Ovary (tissue), 10 donors: ENCODE measurements around the gene RSBN1. TPM values are rescaled to one million over a fixed set of nuclear protein-coding genes. Genes with fewer than 3 reads are reported as not detected.

Experiments
- DNase-seq, 5 donors: peaks; one replicate each; pipeline ENCODE4 v3.0.0-alpha.2; 2019 to 2020
- H3K27ac ChIP-seq, 2 donors: fragments of 200-600 bp; one replicate each; pipeline versions ENCODE4 v1.5.1 to v1.8.0; 2019 to 2022
- H3K27me3 ChIP-seq: fragments of 200-600 bp; one replicate; pipeline ENCODE4 v1.8.0; 2022
- H3K36me3 ChIP-seq: fragments of 200-600 bp; sonication (generic); one replicate; pipeline ENCODE4 v1.5.1; 2019
- H3K4me1 ChIP-seq: one replicate; pipeline ENCODE4 v1.8.1; 2013; ENCODE audit warnings: mild to moderate bottlenecking, moderate library complexity; ENCODE audit not compliant: insufficient read depth
- H3K4me3 ChIP-seq: fragments of 200-600 bp; sonication (generic); one replicate; pipeline ENCODE4 v1.5.1; 2017
- H3K9me3 ChIP-seq, 2 donors: fragments of 200-600 bp in 1 of 2; sonication (generic) in 1 of 2; one replicate each; pipeline versions ENCODE4 v1.5.1 to v1.8.1; 2013 to 2019; ENCODE audit warnings: mild to moderate bottlenecking in 1 of 2, moderate library complexity in 1 of 2
- EP300 ChIP-seq: sonication (generic); formaldehyde crosslinking; IDR thresholded peaks from one replicate; pipeline ENCODE4 v1.6.1; 2017; ENCODE audit warnings: antibody characterized with exemption
- POLR2A ChIP-seq: fragments of 450-650 bp; IDR thresholded peaks from one replicate; pipeline ENCODE4 v1.6.1; 2017; ENCODE audit warnings: antibody characterized with exemption, mild to moderate bottlenecking, moderate library complexity
- WGBS, 3 donors: extraction: QIAGEN DNeasy Blood & Tissue Kit in 1 of 3; methylation state at CpG; one replicate each; pipeline versions ENCODE4 v1.1.5 to v1.1.7; 2013 to 2017; 5-methylcytosine and 5-hydroxymethylcytosine counted together
- intact Hi-C, 4 donors: fragments of 100-400 bp; cut with DNase I; formaldehyde crosslinking; loops; one replicate each; pipeline versions ENCODE4 v1.11.0 to v1.15.1; 2022 to 2023
- long read RNA-seq, 3 donors: library from polyadenylated mRNA in 2 of 3; unstranded in 2 of 3; transcript quantifications; one replicate each; pipeline ENCODE4 v2.0.0 and lab custom pipeline, GENCODE V29; 2021 to 2026
- polyA plus RNA-seq, 2 donors: library from polyadenylated mRNA; stranded (reverse); fragments of 200-250 nt in 1 of 2; fragments of 350-450 nt in 1 of 2; fragmentation: Illumina TruSeq in 1 of 2; extraction: RNeasy Lipid Tissue Mini Kit (QIAGEN cat#74804) in 1 of 2; gene quantifications; one replicate each; pipeline ENCODE4 v1.2.3, GENCODE V29; 2013 to 2014
- total RNA-seq, 7 donors: library from RNA; depleted of rRNA in 2 of 7; stranded (reverse); fragments of >200 nt in 2 of 7; fragmentation: NEBNext Ultra II Directional in 3 of 7; extraction: Animal tissue kit (Norgen Biotek cat#: 25700) in 3 of 7; gene quantifications; one replicate each; pipeline versions ENCODE4 v1.1.0 to v1.2.4, GENCODE V29; 2016 to 2023
- TF ChIP-seq, protein P1 (sequence below), 3 donors: fragments of 450-650 bp in 2 of 3; fragments of 200-600 bp in 1 of 3; IDR thresholded peaks; one replicate each; pipeline versions ENCODE4 v1.5.1 to v1.8.0; 2016 to 2022; ENCODE audit warnings: antibody characterized with exemption in 3 of 3, mild to moderate bottlenecking in 1 of 3
- donor health status: DM: no; HTN: no; CAD: no; lungs with moderate emphysema.
- donor health status: DM: no; HTN: no; CAD: no.
- donor health status: Bipolar disorder and iron deficiency.
- donor health status: DM: yes; HTN: yes; CAD: no.
- donor health status: DM: no; HTN: no; CAD: no.
- donor health status: DM: yes; HTN: yes; CAD: no.

RSBN1 gene
- 10 to 100 TPM; 28.1 to 36.1 (median 30.8) TPM for total RNA-seq
- 10 to 100 TPM; 10.5 to 15.6 TPM for polyA plus RNA-seq
- long read RNA-seq, donor 1, full-length matches to known transcripts: 6 of 35 reads
- long read RNA-seq, donor 1, partial matches to known transcripts: 25 of 35 reads
- long read RNA-seq, donor 1, other reads (novel, unspliced or antisense): 4 of 35 reads
- long read RNA-seq, donor 2, full-length matches to known transcripts: 1 of 21 reads
- long read RNA-seq, donor 2, partial matches to known transcripts: 20 of 21 reads
- long read RNA-seq, donor 2, other reads (novel, unspliced or antisense): 0 of 21 reads
- long read RNA-seq, donor 3, full-length matches to known transcripts: 33 of 52 reads
- long read RNA-seq, donor 3, partial matches to known transcripts: 17 of 52 reads
- long read RNA-seq, donor 3, other reads (novel, unspliced or antisense): 2 of 52 reads

DNA sequence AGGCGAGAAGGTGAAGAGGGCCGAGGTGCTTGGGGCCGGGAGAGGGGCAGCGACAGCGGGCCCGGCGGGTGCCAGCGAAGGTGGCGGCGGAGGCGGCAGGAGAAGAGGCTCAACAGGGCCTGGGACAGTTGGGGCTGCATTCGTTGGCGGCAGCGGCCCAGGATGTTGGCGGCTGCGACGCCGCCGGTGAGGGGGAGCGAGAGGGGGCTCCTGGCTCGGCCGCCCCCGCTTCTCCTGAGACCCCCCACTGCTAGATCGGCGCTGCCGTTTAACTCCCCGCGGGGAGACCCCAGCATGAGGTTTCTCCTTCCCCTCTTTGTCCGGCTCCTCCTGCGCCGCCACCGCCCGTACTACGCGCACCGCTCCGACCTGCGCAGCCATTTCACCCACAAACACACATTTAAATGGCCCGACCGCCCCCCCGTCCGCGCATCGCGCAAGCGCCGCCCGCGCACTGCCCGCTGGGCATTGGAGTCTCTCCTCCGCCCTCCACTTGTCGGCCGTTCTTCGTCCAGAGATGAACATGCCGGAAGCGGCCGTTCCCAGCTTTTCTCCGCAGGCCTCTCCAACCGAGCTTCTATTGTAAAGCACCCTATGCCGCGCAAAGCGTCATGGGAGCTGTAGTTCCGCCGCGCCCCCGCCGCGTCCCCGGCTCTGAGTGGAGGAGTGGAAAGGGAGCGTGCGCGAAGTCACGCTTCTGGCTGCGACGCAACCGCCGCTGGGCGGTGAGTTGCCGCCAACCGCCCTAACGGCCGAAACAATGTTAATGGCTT, at the start of gene RSBN1:
Gene RSBN1, minus strand, starts transcription at position 589 of the 773 bp plus-strand sequence. Its CDS starts 64 bp downstream, at position 525.
- Histone ChIP-seq H3K27ac (peak within 1 kb of the TSS; percentile 93 to 96), H3K36me3 (no peaks in the 10 kb centered on the region), H3K9me3 (no peaks in the 10 kb centered on the region), H3K4me1 (peaks cover 4% of the 10 kb centered on the region), H3K4me3 (peak within 1 kb of the TSS; percentile 77), H3K27me3 (no peaks in the 10 kb centered on the region)
- DNase-seq: peak; percentile 97 to 99 (median 98)
- 0 to 1% (median 0%) methylated on average over 81 to 82 of the region's 82 CpGs for WGBS, 3 donors
- TF ChIP-seq EP300 (no peak), POLR2A (peak; percentile 79)
- TF ChIP-seq, protein P1, sequence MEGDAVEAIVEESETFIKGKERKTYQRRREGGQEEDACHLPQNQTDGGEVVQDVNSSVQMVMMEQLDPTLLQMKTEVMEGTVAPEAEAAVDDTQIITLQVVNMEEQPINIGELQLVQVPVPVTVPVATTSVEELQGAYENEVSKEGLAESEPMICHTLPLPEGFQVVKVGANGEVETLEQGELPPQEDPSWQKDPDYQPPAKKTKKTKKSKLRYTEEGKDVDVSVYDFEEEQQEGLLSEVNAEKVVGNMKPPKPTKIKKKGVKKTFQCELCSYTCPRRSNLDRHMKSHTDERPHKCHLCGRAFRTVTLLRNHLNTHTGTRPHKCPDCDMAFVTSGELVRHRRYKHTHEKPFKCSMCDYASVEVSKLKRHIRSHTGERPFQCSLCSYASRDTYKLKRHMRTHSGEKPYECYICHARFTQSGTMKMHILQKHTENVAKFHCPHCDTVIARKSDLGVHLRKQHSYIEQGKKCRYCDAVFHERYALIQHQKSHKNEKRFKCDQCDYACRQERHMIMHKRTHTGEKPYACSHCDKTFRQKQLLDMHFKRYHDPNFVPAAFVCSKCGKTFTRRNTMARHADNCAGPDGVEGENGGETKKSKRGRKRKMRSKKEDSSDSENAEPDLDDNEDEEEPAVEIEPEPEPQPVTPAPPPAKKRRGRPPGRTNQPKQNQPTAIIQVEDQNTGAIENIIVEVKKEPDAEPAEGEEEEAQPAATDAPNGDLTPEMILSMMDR (IDR thresholded peaks at IDR 0.05): peak in 1 of 3 donors; percentile 9
- intact Hi-C loops: no loop called here

DNA sequence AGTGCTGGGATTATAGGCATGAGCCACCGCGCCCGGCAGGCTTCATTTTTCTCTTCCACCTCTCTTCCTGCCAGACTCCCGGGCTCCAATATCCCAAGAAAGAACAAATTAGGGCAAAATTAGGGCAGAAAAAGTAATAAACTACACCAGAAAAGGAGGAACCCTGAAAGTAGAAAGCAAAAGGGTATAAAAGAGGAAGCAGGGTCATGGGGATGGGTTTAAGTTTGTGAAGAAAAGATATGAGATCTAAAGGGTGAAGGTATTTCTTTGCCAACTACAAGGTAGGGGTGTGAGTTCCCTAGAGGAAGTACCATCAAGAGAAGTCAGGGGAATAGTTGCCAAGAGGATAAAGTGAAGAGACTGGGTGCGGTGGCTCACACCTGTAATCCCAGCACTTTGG, 49.4 kb upstream of the RSBN1 start:
- no peak overlapping the region for H3K4me3 ChIP-seq
- WGBS, 3 donors: 93 to 96% (median 95%) methylated on average over 5 of the region's 5 CpGs
- intact Hi-C loops: no loop called here
- no peaks in the 10 kb centered on the region for H3K36me3 ChIP-seq
- no peaks in the 10 kb centered on the region for H3K4me1 ChIP-seq
- H3K9me3 ChIP-seq: no peaks in the 10 kb centered on the region
- no peak overlapping the region for H3K27ac ChIP-seq
- no peaks in the 10 kb centered on the region for H3K27me3 ChIP-seq
- TF ChIP-seq EP300 (no peak), POLR2A (no peak)
- TF ChIP-seq, protein P1 (IDR thresholded peaks at IDR 0.05): no peak
- DNase-seq: no peak

GRCh38 chr1:113860891-113861290, 48.6 kb upstream of the RSBN1 start:
- no peaks in the 10 kb centered on the region for H3K27me3 ChIP-seq
- DNase-seq: no peak
- H3K4me1 ChIP-seq: no peaks in the 10 kb centered on the region
- H3K36me3 ChIP-seq: no peaks in the 10 kb centered on the region
- no peak overlapping the region for H3K27ac ChIP-seq
- intact Hi-C loops: no loop called here
- H3K9me3 ChIP-seq: no peaks in the 10 kb centered on the region
- TF ChIP-seq POLR2A (no peak), EP300 (no peak)
- TF ChIP-seq, protein P1 (IDR thresholded peaks at IDR 0.05): no peak
- no peak overlapping the region for H3K4me3 ChIP-seq
- WGBS, 3 donors: 27 to 41% (median 27%) methylated on average over 3 of the region's 3 CpGs

DNA sequence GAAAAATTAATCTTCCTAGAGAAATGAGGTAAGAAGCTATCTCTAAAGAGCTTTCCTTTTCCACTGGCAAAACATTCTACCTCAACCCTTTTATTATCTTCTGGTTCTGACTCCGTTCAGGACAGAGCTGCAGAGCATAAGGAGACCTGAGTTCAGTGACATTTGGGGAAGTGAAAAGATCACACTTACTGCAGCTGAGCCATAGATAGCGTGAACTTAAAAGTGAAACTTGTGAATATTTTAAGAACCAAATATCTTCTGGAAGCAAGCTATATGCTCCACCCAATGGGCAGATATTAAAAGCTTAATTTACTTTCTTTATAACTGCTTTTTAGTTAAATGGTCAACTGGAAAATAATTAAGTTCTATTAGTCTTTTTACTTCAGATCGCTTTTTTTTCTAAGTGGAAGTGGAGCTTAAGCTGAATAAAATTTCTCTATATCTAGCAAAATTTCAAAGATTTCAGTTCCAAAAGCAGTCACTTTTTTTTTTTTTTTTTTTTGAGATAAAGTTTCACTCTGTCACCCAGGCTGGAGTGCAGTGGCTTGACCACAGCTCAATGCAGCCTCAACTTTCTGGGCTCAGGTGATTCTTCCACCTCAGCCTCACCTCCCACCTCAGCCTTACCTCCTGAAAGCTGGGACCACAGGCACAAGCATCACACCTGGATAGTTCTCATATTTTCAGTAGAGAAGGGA, 47.4 kb upstream of the RSBN1 start:
- 33 to 39% (median 37%) methylated on average over 3 of the region's 3 CpGs for WGBS, 3 donors
- Histone ChIP-seq H3K27me3 (no peaks in the 10 kb centered on the region), H3K4me3 (no peak overlapping the region), H3K36me3 (no peaks in the 10 kb centered on the region), H3K4me1 (no peaks in the 10 kb centered on the region), H3K9me3 (no peaks in the 10 kb centered on the region), H3K27ac (no peak overlapping the region)
- TF ChIP-seq, protein P1 (IDR thresholded peaks at IDR 0.05): no peak
- no peak for TF ChIP-seq EP300
- no peak for TF ChIP-seq POLR2A
- DNase-seq: no peak
- intact Hi-C loops: no loop called here
